Stimulated activated CD8-positive, alpha-beta memory T cell treated with anti-CD3 and anti-CD28 coated beads, Interleukin-4, amount 100 ng/mL, for 1 hour (primary cell): Measurements from ENCODE around the gene VAPB.

Experiments used
- DNase-seq, 2 donors: peaks; one replicate each; pipeline ENCODE4 v3.0.0-alpha.2; 2020; ENCODE audit warnings: low read depth in 2 of 2, low spot score in 1 of 2

Gene VAPB

DNA sequence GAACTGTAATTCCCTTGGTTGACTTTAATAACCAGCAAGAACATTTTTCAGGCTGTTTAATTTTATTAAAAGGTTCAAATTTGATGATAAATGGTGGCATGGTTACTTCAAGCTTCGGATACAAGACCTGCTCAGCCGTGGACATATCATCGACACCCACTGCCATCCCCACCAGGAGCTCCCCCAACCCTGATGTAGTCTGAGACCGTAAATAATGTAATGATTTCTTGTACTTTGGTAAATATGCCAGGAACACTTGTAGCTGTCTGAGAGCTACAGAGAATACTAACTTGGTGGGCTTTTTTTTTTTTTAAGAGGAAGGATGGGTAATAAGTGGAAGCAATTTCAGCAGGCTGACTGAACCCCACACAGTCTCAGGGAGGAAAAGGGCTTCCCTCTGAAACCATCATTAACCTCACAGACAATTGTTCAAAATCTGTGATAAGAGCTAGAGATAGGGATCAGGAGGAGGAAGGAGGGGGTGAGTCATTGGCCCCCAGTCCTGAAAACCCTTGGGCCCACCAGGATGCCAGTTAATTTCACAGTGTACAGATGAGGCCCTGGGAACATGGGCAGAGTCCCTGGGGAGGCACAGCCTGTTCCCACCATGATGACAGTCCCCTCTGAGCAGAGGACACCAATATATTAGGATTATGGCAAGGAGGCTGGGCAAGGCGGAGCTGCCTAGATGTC lies 70.2 kb downstream of the VAPB start:
- no peak for DNase-seq

- no peak for DNase-seq
Observed at GRCh38 chr20:58461104-58461503, 72.1 kb downstream of the VAPB start.

GRCh38 chr20:58461899-58462298 lies 72.9 kb downstream of the VAPB start:
- no peak for DNase-seq

DNA sequence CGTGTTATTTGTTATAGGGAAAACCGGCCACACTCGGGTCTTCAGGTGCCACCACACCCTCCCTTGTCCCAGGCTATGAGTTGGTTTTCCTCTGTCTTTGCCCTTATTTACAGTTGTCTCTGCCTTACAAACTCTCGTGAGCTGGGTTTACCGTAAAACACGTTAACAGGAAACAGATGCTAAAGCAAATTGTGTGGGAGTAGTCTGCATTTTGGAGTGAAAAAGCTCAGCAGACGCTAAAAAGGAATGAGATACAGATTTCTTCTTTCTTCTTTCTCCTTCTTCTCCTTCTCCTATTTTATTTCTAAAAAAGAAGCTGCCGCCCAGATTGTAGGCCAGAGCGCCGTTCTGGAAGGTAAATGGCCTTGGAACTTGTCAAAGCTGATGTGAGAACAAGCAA lies 74.2 kb downstream of the VAPB start:
- DNase-seq = no peak

DNA sequence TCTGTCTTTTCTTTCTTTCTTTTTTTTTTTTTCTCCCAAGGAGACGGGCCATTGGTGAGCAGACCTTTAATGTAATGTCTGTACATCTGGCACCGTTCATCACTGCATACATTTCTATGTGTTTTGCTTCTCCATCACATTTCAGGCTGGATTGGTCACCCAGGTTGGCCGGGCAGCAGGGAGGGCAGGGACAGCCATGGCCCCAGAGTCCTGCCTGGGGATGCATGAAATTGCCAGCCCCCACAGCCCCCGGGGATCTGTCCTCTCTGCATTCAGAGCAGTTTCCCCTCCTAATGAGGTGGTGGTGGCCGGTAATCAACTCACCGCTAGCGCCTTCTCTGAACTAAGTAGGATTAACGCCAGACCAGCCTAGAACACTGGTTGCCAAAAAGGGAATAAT lies 75.8 kb downstream of the VAPB start:
- no peak for DNase-seq

GRCh38 chr20:58466095-58466708 lies 77.2 kb downstream of the VAPB start:
- no peak for DNase-seq

- no peak for DNase-seq
Observed at GRCh38 chr20:58466729-58467571, 77.9 kb downstream of the VAPB start.

DNA sequence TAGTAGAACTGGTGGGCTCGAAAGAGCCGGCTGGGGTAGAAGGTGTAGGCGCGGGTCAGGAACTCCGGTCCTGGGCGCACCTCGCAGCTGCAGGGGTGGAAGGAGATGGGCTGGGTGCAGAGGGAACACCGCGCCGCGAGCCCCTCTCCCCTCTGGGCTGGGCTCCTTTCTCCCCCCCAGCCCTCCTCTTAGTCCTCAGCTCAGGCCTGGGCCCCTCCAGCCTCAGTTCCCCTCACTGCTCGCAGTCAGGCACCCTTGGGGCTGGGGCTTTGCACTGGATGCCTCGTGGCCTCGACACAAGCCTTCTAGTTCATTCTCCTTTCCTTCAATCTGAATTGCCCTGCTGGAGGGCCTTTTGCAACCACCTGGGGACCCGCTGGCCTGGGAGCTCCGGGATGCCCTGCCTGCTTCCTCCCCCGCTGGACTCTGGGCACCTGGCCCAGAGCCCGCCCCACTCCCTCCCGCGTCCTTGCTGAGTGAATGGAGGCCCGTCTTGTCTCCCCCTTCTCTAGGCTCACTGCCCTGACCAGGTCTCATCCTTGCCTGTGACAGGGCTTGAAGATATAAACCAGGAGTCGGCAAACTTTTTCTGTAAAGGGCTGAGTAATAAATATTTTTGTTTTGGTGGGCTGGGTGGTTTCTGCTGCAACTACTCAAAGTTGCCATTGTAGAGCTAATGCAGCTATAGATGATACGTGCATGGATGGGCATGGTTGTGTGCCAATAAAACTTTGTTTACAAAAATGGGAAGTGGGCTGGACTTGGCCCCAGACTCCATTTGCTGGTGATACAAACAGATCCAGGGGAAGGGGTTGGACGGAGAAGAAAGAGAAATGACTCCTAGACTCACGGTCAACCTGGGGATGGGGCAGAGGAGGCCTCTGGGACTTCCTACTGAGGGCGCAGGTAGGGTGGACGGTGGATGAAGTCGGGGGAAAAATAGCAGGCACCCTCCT lies 78.8 kb downstream of the VAPB start:
- no peak for DNase-seq

GRCh38 chr20:58469616-58470015 lies 80.6 kb downstream of the VAPB start:
- DNase-seq = no peak

- no peak for DNase-seq
Observed at GRCh38 chr20:58470336-58471192, 81.5 kb downstream of the VAPB start.

GRCh38 chr20:58471193-58472164 lies 82.5 kb downstream of the VAPB start:
- no peak for DNase-seq

DNA sequence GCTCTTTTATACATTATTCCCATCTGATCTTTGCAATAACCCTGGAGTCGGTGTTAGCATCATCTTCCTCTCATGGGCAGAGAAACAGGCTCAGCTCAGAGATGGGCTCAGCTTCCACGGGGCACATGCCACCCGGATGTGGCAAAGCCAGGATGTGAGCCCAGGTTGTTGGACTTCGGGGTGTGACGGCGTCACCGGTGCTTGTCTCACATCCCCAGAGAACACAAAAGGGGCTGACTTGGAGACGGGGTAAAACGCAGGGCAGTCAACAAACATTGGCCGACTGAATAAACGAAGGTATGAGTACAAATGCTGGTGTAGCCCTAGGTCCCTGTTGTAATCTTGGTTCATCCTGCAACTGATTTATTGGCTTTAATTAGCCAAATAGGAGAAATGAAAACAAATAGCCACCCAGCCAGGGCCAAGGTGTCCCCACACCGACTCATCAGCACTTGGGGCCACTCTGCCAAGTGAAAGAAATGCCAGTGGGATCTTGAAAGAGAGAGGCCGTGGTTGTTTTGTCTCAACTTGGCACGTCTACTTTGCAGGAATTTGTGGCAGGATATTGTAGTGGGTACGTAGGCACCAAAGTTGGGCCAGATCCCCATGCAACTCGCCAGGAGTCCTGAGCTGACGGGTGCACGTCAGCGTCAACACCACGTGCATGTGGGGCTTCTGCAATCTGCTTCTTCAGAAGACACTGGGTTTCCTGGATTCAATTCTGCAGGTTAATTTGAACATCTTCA lies 83.4 kb downstream of the VAPB start:
- DNase-seq = no peak

- DNase-seq = no peak
Observed at GRCh38 chr20:58473453-58474425, 84.7 kb downstream of the VAPB start.

DNA sequence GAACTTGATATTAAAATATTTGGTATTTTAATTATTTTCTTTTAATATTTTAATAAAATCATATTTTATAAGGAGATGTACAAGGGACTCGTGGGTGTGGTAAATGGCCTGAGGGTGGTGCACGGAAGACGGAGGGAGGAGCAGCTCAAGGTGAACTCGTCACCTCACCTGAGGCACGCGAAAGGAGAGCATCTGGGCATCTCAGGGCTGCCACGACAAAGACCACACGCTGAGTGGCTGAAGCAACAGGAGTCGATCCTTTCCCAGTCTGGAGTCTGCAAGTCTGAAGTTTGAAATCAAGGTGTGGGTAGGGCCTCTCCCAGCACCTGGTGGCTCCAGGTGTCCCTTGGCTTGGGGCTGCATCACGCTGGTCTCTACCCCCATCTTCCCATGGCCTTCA lies 86.4 kb downstream of the VAPB start:
- no peak for DNase-seq

GRCh38 chr20:58478141-58478805 lies 89.2 kb downstream of the VAPB start:
- no peak for DNase-seq

GRCh38 chr20:58479726-58480440 lies 90.9 kb downstream of the VAPB start:
- no peak for DNase-seq
